GM23338 (cell line): ENCODE measurements around the gene PRR19.
"Not testable (repeated sequence)": the region's sequence is repeated elsewhere in the genome, so short reads cannot be mapped to it uniquely, and the experiment has no call there.

Experiments
- CREB1 ChIP-seq: fragments of 250-450 bp; sonication (Bioruptor Pico); IDR thresholded peaks from 2 replicates; pipeline ENCODE4 v1.5.0; 2020; ENCODE audit warnings: low read depth, mild to moderate bottlenecking, moderate library complexity
- EZH2 ChIP-seq: fragments of 200-600 bp; sonication (generic); IDR thresholded peaks from one replicate; pipeline ENCODE4 v1.8.0; 2017; ENCODE audit warnings: antibody characterized with exemption, mild to moderate bottlenecking, low read depth; ENCODE audit not compliant: unreplicated experiment
- EZH2phosphoT487 ChIP-seq: fragments of 200-600 bp; sonication (generic); IDR thresholded peaks from one replicate; pipeline ENCODE4 v1.8.1; 2018; ENCODE audit warnings: antibody characterized with exemption; ENCODE audit not compliant: unreplicated experiment
- JUNB ChIP-seq: IDR thresholded peaks from one replicate; pipeline ENCODE4 v1.6.1; 2016; ENCODE audit warnings: antibody characterized with exemption; ENCODE audit not compliant: unreplicated experiment
- POLR2AphosphoS5 ChIP-seq: IDR thresholded peaks from 2 replicates; pipeline ENCODE4 v1.6.1; 2016; ENCODE audit warnings: antibody characterized with exemption, low read depth
- TF ChIP-seq, protein P1 (sequence below), 2 experiments: fragments of 200-600 bp in 1 of 2; sonication (generic) in 1 of 2; conservative IDR thresholded peaks; 2 replicates each; pipeline versions ENCODE4 v1.5.1 to v1.6.1; 2016 to 2017; ENCODE audit warnings: antibody characterized with exemption in 2 of 2, low read depth in 2 of 2, mild to moderate bottlenecking in 2 of 2, moderate library complexity in 1 of 2
- TF ChIP-seq, protein P2 (sequence below): IDR thresholded peaks from one replicate; pipeline ENCODE4 v1.6.1; 2018; ENCODE audit warnings: antibody characterized with exemption; ENCODE audit not compliant: unreplicated experiment

GRCh38 chr19:42266928-42267603 is 34.9 kb upstream of the PRR19 start:
- TF ChIP-seq EZH2phosphoT487, EZH2, POLR2AphosphoS5, JUNB, CREB1: not testable (repeated sequence)
- TF ChIP-seq, protein P1, sequence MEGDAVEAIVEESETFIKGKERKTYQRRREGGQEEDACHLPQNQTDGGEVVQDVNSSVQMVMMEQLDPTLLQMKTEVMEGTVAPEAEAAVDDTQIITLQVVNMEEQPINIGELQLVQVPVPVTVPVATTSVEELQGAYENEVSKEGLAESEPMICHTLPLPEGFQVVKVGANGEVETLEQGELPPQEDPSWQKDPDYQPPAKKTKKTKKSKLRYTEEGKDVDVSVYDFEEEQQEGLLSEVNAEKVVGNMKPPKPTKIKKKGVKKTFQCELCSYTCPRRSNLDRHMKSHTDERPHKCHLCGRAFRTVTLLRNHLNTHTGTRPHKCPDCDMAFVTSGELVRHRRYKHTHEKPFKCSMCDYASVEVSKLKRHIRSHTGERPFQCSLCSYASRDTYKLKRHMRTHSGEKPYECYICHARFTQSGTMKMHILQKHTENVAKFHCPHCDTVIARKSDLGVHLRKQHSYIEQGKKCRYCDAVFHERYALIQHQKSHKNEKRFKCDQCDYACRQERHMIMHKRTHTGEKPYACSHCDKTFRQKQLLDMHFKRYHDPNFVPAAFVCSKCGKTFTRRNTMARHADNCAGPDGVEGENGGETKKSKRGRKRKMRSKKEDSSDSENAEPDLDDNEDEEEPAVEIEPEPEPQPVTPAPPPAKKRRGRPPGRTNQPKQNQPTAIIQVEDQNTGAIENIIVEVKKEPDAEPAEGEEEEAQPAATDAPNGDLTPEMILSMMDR (conservative IDR thresholded peaks at IDR 0.05; ENCODE audit: low read depth in 2 of 2), result not testable (repeated sequence)
- TF ChIP-seq, protein P2, sequence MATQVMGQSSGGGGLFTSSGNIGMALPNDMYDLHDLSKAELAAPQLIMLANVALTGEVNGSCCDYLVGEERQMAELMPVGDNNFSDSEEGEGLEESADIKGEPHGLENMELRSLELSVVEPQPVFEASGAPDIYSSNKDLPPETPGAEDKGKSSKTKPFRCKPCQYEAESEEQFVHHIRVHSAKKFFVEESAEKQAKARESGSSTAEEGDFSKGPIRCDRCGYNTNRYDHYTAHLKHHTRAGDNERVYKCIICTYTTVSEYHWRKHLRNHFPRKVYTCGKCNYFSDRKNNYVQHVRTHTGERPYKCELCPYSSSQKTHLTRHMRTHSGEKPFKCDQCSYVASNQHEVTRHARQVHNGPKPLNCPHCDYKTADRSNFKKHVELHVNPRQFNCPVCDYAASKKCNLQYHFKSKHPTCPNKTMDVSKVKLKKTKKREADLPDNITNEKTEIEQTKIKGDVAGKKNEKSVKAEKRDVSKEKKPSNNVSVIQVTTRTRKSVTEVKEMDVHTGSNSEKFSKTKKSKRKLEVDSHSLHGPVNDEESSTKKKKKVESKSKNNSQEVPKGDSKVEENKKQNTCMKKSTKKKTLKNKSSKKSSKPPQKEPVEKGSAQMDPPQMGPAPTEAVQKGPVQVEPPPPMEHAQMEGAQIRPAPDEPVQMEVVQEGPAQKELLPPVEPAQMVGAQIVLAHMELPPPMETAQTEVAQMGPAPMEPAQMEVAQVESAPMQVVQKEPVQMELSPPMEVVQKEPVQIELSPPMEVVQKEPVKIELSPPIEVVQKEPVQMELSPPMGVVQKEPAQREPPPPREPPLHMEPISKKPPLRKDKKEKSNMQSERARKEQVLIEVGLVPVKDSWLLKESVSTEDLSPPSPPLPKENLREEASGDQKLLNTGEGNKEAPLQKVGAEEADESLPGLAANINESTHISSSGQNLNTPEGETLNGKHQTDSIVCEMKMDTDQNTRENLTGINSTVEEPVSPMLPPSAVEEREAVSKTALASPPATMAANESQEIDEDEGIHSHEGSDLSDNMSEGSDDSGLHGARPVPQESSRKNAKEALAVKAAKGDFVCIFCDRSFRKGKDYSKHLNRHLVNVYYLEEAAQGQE, result not testable (repeated sequence)
